GM15510 (cell line): ENCODE results near the gene SMIM34.
"Not testable (repeated sequence)": the region's sequence is repeated elsewhere in the genome, so short reads cannot be mapped to it uniquely, and the experiment has no call there.

Source experiments
- POLR2A ChIP-seq: IDR thresholded peaks from 3 replicates; pipeline ENCODE4 v1.6.1; 2011; ENCODE audit warnings: borderline replicate concordance; ENCODE audit not compliant: insufficient read length; ENCODE audit errors: extremely low read depth

SMIM34 gene

DNA sequence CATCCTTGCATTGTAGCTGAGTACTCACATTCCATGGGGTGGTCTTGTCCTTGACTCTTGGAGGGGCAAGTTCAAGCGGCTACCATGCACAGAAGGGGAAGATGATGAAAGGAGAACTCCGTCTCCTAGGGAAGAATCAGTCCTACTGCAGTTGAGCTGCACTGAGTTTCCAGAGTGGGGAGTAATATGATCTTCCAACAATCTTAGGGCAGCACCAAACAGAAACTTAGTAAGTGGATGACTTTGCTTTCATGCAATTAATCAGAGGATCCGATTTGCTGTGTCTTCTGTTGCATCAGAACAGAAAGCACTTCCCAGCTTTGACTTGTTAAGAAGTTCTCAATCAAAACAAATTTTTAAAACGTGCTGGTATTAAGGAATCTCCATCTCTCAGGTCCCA, at the start of gene SMIM34:
SMIM34 (minus strand) TSS at position 147 of the 400 bp plus-strand sequence; CDS start at position 35, 112 bp downstream.
- not testable (repeated sequence) for TF ChIP-seq POLR2A

DNA sequence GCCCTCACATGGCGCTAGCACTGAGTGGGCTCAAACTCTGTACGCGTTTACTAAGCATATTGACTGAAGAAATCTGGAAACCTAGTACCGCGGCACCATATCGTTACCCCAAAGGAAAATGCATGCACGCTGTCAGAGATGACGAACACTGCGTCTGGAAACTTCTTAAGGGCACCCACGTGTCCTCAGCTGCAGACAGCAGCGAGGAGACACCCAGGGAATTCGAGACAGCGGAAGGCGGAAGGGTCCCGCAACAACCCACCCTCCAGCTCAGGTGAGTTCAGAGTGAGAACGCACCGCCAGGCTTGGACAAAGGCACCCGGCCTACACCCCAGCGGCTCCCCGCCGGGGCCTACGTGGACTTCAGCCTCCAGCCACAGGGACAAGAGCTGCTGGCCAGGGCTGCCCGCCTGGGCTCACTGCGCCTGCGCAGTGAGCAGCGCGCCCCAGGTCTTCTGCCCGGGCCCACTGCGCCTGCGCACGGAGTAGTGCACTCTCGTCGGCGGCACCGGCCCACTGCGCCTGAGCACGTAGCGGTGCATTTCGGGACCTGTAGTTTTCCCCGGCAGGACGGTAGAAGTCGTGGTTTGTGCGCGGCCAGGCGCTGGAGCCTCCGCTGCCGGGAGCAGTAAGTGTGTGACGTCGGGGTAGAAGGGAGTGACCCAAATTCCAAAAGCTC, 48.7 kb downstream of the SMIM34 start, which contains the start of gene SMIM11:
SMIM11 (plus strand) TSS at position 568 of the 679 bp plus-strand sequence. CDS start 3,998 bp downstream, outside the sequence.
- not testable (repeated sequence) for TF ChIP-seq POLR2A

DNA sequence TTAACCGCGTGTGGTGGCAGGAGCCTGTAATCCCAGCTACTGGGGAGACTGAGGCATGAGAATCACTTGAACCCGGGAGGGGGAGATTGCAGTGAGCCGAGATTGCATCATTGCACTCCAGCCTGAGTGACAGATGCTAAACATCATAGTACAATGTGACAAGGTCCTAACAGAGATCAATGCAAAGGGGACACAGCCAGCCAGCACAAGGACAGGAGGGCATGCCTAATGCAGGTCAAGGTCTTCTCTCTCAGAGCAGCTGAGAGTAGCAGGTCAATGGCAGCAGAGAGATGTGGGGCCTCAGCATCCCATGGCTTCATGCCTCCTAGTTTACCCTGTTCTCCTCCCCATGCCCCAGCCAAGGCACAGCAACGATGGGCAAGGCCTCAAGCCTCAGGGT, 51.4 kb downstream of the SMIM34 start:
- TF ChIP-seq POLR2A: no peak

- no peak for TF ChIP-seq POLR2A
Measured at GRCh38 chr21:34369741-34370140, 54.0 kb downstream of the SMIM34 start.
